GM23248 (cell line): ENCODE data around the gene GAS7. TPM values are rescaled to one million over a fixed set of nuclear protein-coding genes. Genes with fewer than 3 reads are reported as not detected.

Experiments used
- DNase-seq: peaks from one replicate; pipeline ENCODE4 v3.0.0-alpha.2; 2015
- H2AFZ ChIP-seq: fragments of 200-600 bp; sonication (generic); 2 replicates; pipeline ENCODE4 v1.6.1; 2016; ENCODE audit warnings: antibody characterized with exemption
- H3F3A ChIP-seq: fragments of 200-600 bp; sonication (generic); 2 replicates; pipeline ENCODE4 v1.6.1; 2016; ENCODE audit warnings: mild to moderate bottlenecking, antibody characterized with exemption, mixed run types; ENCODE audit not compliant: insufficient read depth
- H3K27ac ChIP-seq: fragments of 200-600 bp; sonication (generic); 2 replicates; pipeline ENCODE4 v1.5.1; 2016; ENCODE audit warnings: mild to moderate bottlenecking
- H3K27me3 ChIP-seq: fragments of 200-600 bp; sonication (generic); replicated peaks from 2 replicates; pipeline ENCODE4 v1.6.1; 2016; ENCODE audit warnings: mild to moderate bottlenecking; ENCODE audit not compliant: insufficient read depth
- H3K36me3 ChIP-seq: fragments of 200-600 bp; sonication (generic); 2 replicates; pipeline ENCODE4 v1.6.1; 2016; ENCODE audit warnings: low read depth, mild to moderate bottlenecking
- H3K4me1 ChIP-seq: fragments of 200-600 bp; sonication (generic); 2 replicates; pipeline ENCODE4 v1.6.1; 2016; ENCODE audit warnings: mild to moderate bottlenecking; ENCODE audit not compliant: insufficient read depth
- H3K4me2 ChIP-seq: fragments of 200-600 bp; sonication (generic); one replicate; pipeline ENCODE4 v1.6.1; 2016; ENCODE audit warnings: mild to moderate bottlenecking; ENCODE audit not compliant: unreplicated experiment
- H3K4me3 ChIP-seq: fragments of 200-600 bp; sonication (generic); 2 replicates; pipeline ENCODE4 v1.5.1; 2016; ENCODE audit warnings: mild to moderate bottlenecking
- H3K79me2 ChIP-seq: fragments of 200-600 bp; sonication (generic); 2 replicates; pipeline ENCODE4 v1.6.1; 2016; ENCODE audit warnings: mild to moderate bottlenecking; ENCODE audit not compliant: insufficient read depth
- H3K9ac ChIP-seq: fragments of 200-600 bp; sonication (generic); 2 replicates; pipeline ENCODE4 v1.6.1; 2016; ENCODE audit warnings: mild to moderate bottlenecking
- H3K9me2 ChIP-seq: fragments of 200-600 bp; sonication (generic); 2 replicates; pipeline ENCODE4 v1.6.1; 2016; ENCODE audit warnings: mixed run types, mild to moderate bottlenecking, moderate library complexity; ENCODE audit not compliant: insufficient read depth
- H3K9me3 ChIP-seq: fragments of 200-600 bp; sonication (generic); one replicate; pipeline ENCODE4 v1.6.1; 2017; ENCODE audit warnings: low read depth
- H4K20me1 ChIP-seq: fragments of 200-600 bp; sonication (generic); 2 replicates; pipeline ENCODE4 v1.6.0; 2016; ENCODE audit not compliant: insufficient read depth
- EZH2 ChIP-seq: fragments of 200-600 bp; sonication (generic); IDR thresholded peaks from 2 replicates; pipeline ENCODE4 v1.6.1; 2018; ENCODE audit warnings: antibody characterized with exemption, mild to moderate bottlenecking; ENCODE audit not compliant: insufficient read depth, poor library complexity, severe bottlenecking
- EZH2phosphoT487 ChIP-seq: fragments of 200-600 bp; sonication (generic); IDR thresholded peaks from 2 replicates; pipeline ENCODE4 v1.6.1; 2018; ENCODE audit warnings: antibody characterized with exemption, moderate library complexity, mild to moderate bottlenecking, low read depth; ENCODE audit not compliant: insufficient read depth
- WGBS, 2 experiments: methylation state at CpG; one replicate each; pipeline ENCODE4 v1.1.6; 2015 to 2017; ENCODE audit warnings: low lambda C conversion rate in 2 of 2, low coverage in 1 of 2; ENCODE audit errors: missing lambda C conversion rate in 2 of 2; 5-methylcytosine and 5-hydroxymethylcytosine counted together
- in situ Hi-C: fragments of 300-500 bp; cut with MboI; formaldehyde crosslinking; loops from 2 replicates; pipeline ENCODE4 v1.15.0; 2020
- polyA plus RNA-seq: library from polyadenylated mRNA; unstranded; fragments of >200 nt; fragmentation: Nextera tagmentation; extraction: Ambion mirVana; gene quantifications from 2 replicates; pipeline ENCODE4 v1.2.1, GENCODE V29; 2016
- total RNA-seq: library from RNA; depleted of rRNA; stranded (reverse); fragments of >200 nt; shearing (Covaris generic); gene quantifications from 2 replicates; pipeline ENCODE4 v1.2.3, GENCODE V29; 2014

GAS7 gene
- total and polyA plus RNA-seq, 2 experiments from 2014 or later = 6.7 to 13.4 TPM

DNA sequence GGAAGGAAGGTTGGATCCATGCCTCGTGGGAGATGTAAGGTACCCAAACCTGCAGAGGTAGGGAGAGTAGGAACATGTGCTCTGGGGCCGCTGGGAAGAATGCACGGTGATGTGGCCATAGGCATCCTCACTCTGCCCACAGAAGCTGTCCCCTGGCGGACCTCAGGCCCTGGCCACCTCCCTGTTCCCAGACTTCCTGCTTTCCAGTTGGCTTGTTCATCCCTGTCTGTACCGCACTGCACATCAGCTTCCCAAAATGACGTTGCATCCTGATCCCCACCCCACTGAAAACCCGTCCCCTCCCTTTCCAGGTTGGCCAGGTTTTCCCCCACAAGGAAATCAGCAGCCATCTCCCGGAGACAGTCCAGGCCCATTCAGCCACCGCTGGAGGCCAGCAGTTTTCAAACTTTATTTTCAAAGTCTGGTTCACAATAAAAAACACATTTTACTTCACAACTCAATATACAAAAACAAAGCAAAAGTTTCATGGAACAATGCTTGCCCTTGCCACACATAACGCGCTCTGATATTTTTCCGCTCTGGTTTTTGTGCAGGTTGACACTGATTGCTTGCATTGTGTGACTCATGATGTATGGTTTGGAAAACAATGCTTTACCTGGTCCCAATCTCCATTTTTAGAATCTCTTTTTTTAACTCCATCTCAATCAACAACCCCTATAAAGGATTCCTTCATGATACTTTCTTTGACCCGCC is 143.0 kb downstream of the GAS7 start:
- no peak overlapping the region for H2AFZ ChIP-seq
- in situ Hi-C loops = no loop called here
- H3K4me1 ChIP-seq = peaks cover 11% of the 10 kb centered on the region
- no peak overlapping the region for H3K9ac ChIP-seq
- no peaks in the 10 kb centered on the region for H3K9me3 ChIP-seq
- H3K4me2 ChIP-seq = no peak overlapping the region
- no peaks in the 10 kb centered on the region for H4K20me1 ChIP-seq
- H3K27ac ChIP-seq = no peak overlapping the region
- no peaks in the 10 kb centered on the region for H3K9me2 ChIP-seq
- no peak for DNase-seq
- H3K79me2 ChIP-seq = no peaks in the 10 kb centered on the region
- 47 to 52% methylated on average over 11 to 13 of the region's 13 CpGs for WGBS, 2 experiments
- no peak overlapping the region for H3K4me3 ChIP-seq
- H3F3A ChIP-seq = no peaks in the 10 kb centered on the region
- no peaks in the 10 kb centered on the region for H3K36me3 ChIP-seq
- H3K27me3 ChIP-seq = no peaks in the 10 kb centered on the region
- TF ChIP-seq EZH2phosphoT487 (no peak), EZH2 (no peak)

DNA sequence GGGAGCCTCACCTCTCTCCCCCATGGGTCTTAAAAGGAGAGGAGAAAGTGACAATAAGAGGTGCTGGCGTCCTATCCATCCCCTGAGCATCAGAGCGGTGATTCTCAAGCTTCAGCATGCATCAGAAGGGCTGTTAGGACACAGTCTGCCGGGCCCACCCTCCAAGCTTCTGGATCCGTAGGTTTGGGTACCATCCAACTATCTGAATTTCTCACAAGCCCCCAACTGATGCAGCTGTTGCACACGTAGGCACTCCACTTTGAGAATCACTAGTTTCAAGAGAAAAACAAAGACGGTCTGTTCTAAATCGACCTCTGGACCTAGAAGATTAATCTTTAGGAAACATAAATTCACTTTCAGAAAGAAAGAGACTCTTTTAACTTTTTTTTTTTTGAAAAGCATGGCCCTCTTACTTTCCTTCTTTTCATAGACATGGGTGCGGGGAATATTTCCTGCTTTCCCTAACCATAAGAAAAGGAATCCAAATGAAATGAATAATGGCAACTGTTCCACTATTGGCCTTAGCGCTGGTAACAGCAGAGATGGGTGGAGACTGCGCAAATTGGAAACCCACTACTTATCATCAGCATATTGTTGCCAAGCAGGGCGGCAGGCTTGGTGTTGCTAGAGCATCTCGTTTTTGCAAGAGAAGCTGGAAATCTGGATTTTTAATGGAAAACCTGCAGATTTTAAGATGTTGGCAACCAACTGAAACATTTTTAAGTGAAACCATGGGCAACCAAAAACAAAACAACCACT is 144.4 kb downstream of the GAS7 start:
- TF ChIP-seq EZH2phosphoT487 (no peak), EZH2 (no peak)
- Histone ChIP-seq H3K4me1 (peaks cover 12% of the 10 kb centered on the region), H3K27ac (no peak overlapping the region), H2AFZ (no peak overlapping the region), H3K9me3 (no peaks in the 10 kb centered on the region), H3K4me2 (no peak overlapping the region), H3K9me2 (no peaks in the 10 kb centered on the region), H3K79me2 (no peaks in the 10 kb centered on the region), H3F3A (no peaks in the 10 kb centered on the region), H3K4me3 (no peak overlapping the region), H3K27me3 (no peaks in the 10 kb centered on the region), H3K9ac (no peak overlapping the region), H3K36me3 (no peaks in the 10 kb centered on the region), H4K20me1 (no peaks in the 10 kb centered on the region)
- no peak for DNase-seq
- WGBS, 2 experiments = 59 to 62% methylated on average over 12 of the region's 12 CpGs
- in situ Hi-C loops = no loop called here

DNA sequence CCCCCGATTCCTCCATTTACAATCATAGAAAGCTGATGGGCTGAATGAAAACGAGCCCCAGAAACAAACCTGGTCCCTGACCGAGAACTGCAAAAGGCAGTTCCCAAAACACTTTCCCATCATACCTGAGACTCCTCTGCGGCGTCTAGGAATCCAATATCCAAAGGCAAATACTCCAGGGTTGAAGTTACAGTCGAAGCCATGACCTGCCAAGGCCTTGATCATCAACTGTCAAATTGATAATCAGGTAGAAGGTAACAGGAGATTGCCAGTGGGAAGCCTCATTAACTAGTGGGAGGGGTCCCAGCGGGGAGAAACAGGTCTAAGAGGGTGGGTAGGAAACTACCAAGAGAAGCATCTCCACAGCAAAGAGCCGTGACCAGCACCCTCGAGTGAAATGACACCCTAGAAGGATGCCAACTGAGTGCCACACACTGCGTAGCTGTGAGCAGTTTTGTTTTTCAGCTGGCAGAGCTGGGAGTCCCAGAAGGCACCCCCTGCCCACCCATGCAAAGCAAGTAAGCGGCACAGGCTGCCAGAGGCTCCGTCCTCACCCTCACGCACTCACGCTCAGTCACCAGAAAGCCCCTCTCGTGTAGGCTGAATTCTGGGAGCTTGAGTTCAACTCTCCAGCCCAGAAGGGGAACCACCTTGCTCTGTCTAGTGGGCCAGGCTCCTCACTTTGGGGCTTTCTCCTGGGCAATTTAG is 146.1 kb downstream of the GAS7 start:
- Histone ChIP-seq H3K4me1 (peaks cover 12% of the 10 kb centered on the region), H3K9me2 (no peaks in the 10 kb centered on the region), H3F3A (no peaks in the 10 kb centered on the region), H3K79me2 (no peaks in the 10 kb centered on the region), H3K4me3 (no peak overlapping the region), H3K27ac (no peak overlapping the region), H4K20me1 (no peaks in the 10 kb centered on the region), H3K27me3 (no peaks in the 10 kb centered on the region), H3K4me2 (no peak overlapping the region), H2AFZ (no peak overlapping the region), H3K9ac (no peak overlapping the region), H3K9me3 (no peaks in the 10 kb centered on the region), H3K36me3 (no peaks in the 10 kb centered on the region)
- in situ Hi-C loops = no loop called here
- no peak for DNase-seq
- 89 to 90% methylated on average over 15 of the region's 15 CpGs for WGBS, 2 experiments
- TF ChIP-seq EZH2 (no peak), EZH2phosphoT487 (no peak)

DNA sequence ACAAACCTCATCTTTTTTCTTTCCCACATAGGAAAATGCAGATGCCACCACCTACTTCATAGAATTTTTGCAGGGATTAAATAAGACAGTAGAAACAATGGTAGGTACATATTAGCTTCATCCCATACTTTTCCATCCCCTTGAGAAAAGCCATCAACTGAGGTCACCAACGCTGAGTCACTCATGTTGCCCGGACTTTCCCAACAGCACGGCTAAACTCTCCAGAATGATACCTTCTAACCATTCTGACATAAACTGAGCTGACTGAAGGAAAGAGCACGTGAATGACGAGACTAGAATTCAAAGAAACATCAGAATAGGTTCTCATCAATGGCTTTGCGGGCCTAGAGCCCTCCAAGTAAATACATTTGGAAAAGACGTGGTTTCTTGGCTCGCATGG is 147.3 kb downstream of the GAS7 start:
- H3K4me3 ChIP-seq = no peak overlapping the region
- H3F3A ChIP-seq = no peaks in the 10 kb centered on the region
- WGBS, 2 experiments = 69 to 71% methylated on average over 8 of the region's 8 CpGs
- in situ Hi-C loops = no loop called here
- H4K20me1 ChIP-seq = no peaks in the 10 kb centered on the region
- no peak overlapping the region for H2AFZ ChIP-seq
- peak; percentile 72 for DNase-seq
- no peaks in the 10 kb centered on the region for H3K79me2 ChIP-seq
- H3K27ac ChIP-seq = no peak overlapping the region
- no peak overlapping the region for H3K4me2 ChIP-seq
- peaks cover 12% of the 10 kb centered on the region for H3K4me1 ChIP-seq
- H3K9me3 ChIP-seq = no peaks in the 10 kb centered on the region
- H3K27me3 ChIP-seq = no peaks in the 10 kb centered on the region
- no peaks in the 10 kb centered on the region for H3K36me3 ChIP-seq
- TF ChIP-seq EZH2phosphoT487 (no peak), EZH2 (no peak)
- no peak overlapping the region for H3K9ac ChIP-seq
- no peaks in the 10 kb centered on the region for H3K9me2 ChIP-seq
